GM21515 (cell line): ENCODE results near the gene SETDB2.

ENCODE experiments used
- ATAC-seq: cut with Tn5 transposase; IDR thresholded peaks from one replicate; pipeline ENCODE4 v1.9.1; 2021; ENCODE audit not compliant: unreplicated experiment

The SETDB2 gene

GRCh38 chr13:49428041-49428763 is 15.9 kb upstream of the SETDB2 start:
- ATAC-seq = no peak

GRCh38 chr13:49429121-49429520 is 15.0 kb upstream of the SETDB2 start:
- no peak for ATAC-seq

GRCh38 chr13:49435992-49436391 is 8.1 kb upstream of the SETDB2 start:
- ATAC-seq = no peak

- no peak for ATAC-seq
Observed at GRCh38 chr13:49436890-49437289, 7.2 kb upstream of the SETDB2 start.

GRCh38 chr13:49437705-49438104 is 6.4 kb upstream of the SETDB2 start:
- ATAC-seq = no peak

GRCh38 chr13:49439609-49440008 is 4.5 kb upstream of the SETDB2 start:
- no peak for ATAC-seq

- no peak for ATAC-seq
Observed at GRCh38 chr13:49441312-49441711, 2.8 kb upstream of the SETDB2 start.

- no peak for ATAC-seq
Observed at GRCh38 chr13:49441846-49442245, 2.2 kb upstream of the SETDB2 start.

- no peak for ATAC-seq
Observed at GRCh38 chr13:49443357-49443703, 744 bp upstream of the SETDB2 start.

- peak; percentile 13 for ATAC-seq
Observed at GRCh38 chr13:49444524-49445395, 686 bp downstream of the SETDB2 start.

- no peak for ATAC-seq
Observed at GRCh38 chr13:49446473-49446872, 2.4 kb downstream of the SETDB2 start.

GRCh38 chr13:49448753-49449152 is 4.7 kb downstream of the SETDB2 start:
- ATAC-seq = no peak

- no peak for ATAC-seq
Observed at GRCh38 chr13:49450105-49450819, 6.2 kb downstream of the SETDB2 start.

- no peak for ATAC-seq
Observed at GRCh38 chr13:49452725-49453457, 8.8 kb downstream of the SETDB2 start.

- no peak for ATAC-seq
Observed at GRCh38 chr13:49453465-49453864, 9.4 kb downstream of the SETDB2 start.

- ATAC-seq = peak; percentile 89
Observed at GRCh38 chr13:49454388-49455006, 10.4 kb downstream of the SETDB2 start.

GRCh38 chr13:49455007-49455398 is 10.9 kb downstream of the SETDB2 start:
- ATAC-seq = peak; percentile 26

- no peak for ATAC-seq
Observed at GRCh38 chr13:49456156-49456555, 12.1 kb downstream of the SETDB2 start.

GRCh38 chr13:49457221-49457620 is 13.1 kb downstream of the SETDB2 start:
- no peak for ATAC-seq

GRCh38 chr13:49459580-49459979 is 15.5 kb downstream of the SETDB2 start:
- no peak for ATAC-seq

- ATAC-seq = no peak
Observed at GRCh38 chr13:49464085-49464484, 20.0 kb downstream of the SETDB2 start.
